Measurements from ENCODE around the gene EIF2D. TPM values are rescaled to one million over a fixed set of nuclear protein-coding genes. Genes with fewer than 3 reads are reported as not detected.
A peak's percentile ranks its signal among the peaks of the same experiment; 100 is the strongest.

EIF2D gene
- total and polyA plus RNA-seq, 2 of the 13 experiments (the other 11 are each of a cell fraction or from before 2014, with no cell fraction given): 45.1 to 64.9 TPM

GRCh38 chr1:206556047-206556749 is 56.1 kb downstream of the EIF2D start (continued):
- TF ChIP-seq, protein P1, sequence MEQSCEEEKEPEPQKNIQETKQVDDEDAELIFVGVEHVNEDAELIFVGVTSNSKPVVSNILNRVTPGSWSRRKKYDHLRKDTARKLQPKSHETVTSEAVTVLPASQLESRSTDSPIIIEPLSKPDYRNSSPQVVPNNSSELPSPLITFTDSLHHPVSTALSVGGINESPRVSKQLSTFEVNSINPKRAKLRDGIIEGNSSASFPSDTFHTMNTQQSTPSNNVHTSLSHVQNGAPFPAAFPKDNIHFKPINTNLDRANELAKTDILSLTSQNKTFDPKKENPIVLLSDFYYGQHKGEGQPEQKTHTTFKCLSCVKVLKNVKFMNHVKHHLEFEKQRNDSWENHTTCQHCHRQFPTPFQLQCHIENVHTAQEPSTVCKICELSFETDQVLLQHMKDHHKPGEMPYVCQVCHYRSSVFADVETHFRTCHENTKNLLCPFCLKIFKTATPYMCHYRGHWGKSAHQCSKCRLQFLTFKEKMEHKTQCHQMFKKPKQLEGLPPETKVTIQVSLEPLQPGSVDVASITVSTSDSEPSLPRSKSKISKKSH (CRISPR knock-in tag; IDR thresholded peaks at IDR 0.05; ENCODE audit: borderline replicate concordance): no peak
- TF ChIP-seq ZNF850 (CRISPR knock-in tag; conservative IDR thresholded peaks at IDR 0.05): no peak
- TF ChIP-seq ZNF557 (CRISPR knock-in tag; IDR thresholded peaks at IDR 0.05): no peak
- no peak for TF ChIP-seq ISX (CRISPR knock-in tag; conservative IDR thresholded peaks at IDR 0.05)
- TF ChIP-seq, protein P2, sequence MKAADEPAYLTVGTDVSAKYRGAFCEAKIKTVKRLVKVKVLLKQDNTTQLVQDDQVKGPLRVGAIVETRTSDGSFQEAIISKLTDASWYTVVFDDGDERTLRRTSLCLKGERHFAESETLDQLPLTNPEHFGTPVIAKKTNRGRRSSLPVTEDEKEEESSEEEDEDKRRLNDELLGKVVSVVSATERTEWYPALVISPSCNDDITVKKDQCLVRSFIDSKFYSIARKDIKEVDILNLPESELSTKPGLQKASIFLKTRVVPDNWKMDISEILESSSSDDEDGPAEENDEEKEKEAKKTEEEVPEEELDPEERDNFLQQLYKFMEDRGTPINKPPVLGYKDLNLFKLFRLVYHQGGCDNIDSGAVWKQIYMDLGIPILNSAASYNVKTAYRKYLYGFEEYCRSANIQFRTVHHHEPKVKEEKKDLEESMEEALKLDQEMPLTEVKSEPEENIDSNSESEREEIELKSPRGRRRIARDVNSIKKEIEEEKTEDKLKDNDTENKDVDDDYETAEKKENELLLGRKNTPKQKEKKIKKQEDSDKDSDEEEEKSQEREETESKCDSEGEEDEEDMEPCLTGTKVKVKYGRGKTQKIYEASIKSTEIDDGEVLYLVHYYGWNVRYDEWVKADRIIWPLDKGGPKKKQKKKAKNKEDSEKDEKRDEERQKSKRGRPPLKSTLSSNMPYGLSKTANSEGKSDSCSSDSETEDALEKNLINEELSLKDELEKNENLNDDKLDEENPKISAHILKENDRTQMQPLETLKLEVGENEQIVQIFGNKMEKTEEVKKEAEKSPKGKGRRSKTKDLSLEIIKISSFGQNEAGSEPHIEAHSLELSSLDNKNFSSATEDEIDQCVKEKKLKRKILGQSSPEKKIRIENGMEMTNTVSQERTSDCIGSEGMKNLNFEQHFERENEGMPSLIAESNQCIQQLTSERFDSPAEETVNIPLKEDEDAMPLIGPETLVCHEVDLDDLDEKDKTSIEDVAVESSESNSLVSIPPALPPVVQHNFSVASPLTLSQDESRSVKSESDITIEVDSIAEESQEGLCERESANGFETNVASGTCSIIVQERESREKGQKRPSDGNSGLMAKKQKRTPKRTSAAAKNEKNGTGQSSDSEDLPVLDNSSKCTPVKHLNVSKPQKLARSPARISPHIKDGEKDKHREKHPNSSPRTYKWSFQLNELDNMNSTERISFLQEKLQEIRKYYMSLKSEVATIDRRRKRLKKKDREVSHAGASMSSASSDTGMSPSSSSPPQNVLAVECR (CRISPR knock-in tag; IDR thresholded peaks at IDR 0.05; ENCODE audit: borderline replicate concordance): no peak
- TF ChIP-seq HOXA3 (CRISPR knock-in tag; IDR thresholded peaks at IDR 0.05): no peak
- TF ChIP-seq, protein P3, sequence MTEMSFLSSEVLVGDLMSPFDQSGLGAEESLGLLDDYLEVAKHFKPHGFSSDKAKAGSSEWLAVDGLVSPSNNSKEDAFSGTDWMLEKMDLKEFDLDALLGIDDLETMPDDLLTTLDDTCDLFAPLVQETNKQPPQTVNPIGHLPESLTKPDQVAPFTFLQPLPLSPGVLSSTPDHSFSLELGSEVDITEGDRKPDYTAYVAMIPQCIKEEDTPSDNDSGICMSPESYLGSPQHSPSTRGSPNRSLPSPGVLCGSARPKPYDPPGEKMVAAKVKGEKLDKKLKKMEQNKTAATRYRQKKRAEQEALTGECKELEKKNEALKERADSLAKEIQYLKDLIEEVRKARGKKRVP (CRISPR knock-in tag; IDR thresholded peaks at IDR 0.05): no peak
- TF ChIP-seq CTCF (CRISPR knock-in tag; IDR thresholded peaks at IDR 0.05): no peak
- no peak for TF ChIP-seq CCAR2 (optimal IDR thresholded peaks at IDR 0.05; ENCODE audit: low read depth, low read length)
- TF ChIP-seq RBM39 (IDR thresholded peaks at IDR 0.05; ENCODE audit: low read depth, low read length, poor library complexity, severe bottlenecking): no peak
- TF ChIP-seq SMARCE1 (IDR thresholded peaks at IDR 0.05; ENCODE audit: borderline replicate concordance): no peak
- no peak for TF ChIP-seq TEAD2 (CRISPR knock-in tag; IDR thresholded peaks at IDR 0.05)
- no peak for TF ChIP-seq PLRG1 (conservative IDR thresholded peaks at IDR 0.05)
- TF ChIP-seq, protein P4, sequence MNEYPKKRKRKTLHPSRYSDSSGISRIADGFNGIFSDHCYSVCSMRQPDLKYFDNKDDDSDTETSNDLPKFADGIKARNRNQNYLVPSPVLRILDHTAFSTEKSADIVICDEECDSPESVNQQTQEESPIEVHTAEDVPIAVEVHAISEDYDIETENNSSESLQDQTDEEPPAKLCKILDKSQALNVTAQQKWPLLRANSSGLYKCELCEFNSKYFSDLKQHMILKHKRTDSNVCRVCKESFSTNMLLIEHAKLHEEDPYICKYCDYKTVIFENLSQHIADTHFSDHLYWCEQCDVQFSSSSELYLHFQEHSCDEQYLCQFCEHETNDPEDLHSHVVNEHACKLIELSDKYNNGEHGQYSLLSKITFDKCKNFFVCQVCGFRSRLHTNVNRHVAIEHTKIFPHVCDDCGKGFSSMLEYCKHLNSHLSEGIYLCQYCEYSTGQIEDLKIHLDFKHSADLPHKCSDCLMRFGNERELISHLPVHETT (CRISPR knock-in tag; conservative IDR thresholded peaks at IDR 0.05): no peak
- no peak for TF ChIP-seq ARID3A (IDR thresholded peaks at IDR 0.05; ENCODE audit: low read depth, low read length)
- TF ChIP-seq SAP130 (CRISPR knock-in tag; IDR thresholded peaks at IDR 0.05; ENCODE audit: low read depth): peak; percentile 64
- TF ChIP-seq POLR2A (IDR thresholded peaks at IDR 0.05; ENCODE audit: insufficient read depth in 1 of 2, low read depth in 2 of 2, low read length in 2 of 2): no peak
- TF ChIP-seq ZNF670 (CRISPR knock-in tag; IDR thresholded peaks at IDR 0.05; ENCODE audit: borderline replicate concordance): peak; percentile 63; the same call in 1 of the 2 replicates
- TF ChIP-seq GATAD2A (CRISPR knock-in tag; IDR thresholded peaks at IDR 0.05): peak; percentile 68
